Astrocyte of the cerebellum (primary cell): ENCODE measurements around the gene ASCC3.
A peak's percentile ranks its signal among the peaks of the same experiment; 100 is the strongest.
"Not testable (repeated sequence)": the region's sequence is repeated elsewhere in the genome, so short reads cannot be mapped to it uniquely, and the experiment has no call there.

Experiments
- DNase-seq: peaks from one replicate; pipeline ENCODE4 v3.0.0-alpha.2; 2011; ENCODE audit warnings: low read depth
- H3K4me3 ChIP-seq: 2 replicates; pipeline ENCODE4 v1.5.1; 2011; ENCODE audit warnings: mild to moderate bottlenecking, low read depth, low read length, moderate library complexity
- in situ Hi-C: cut with HindIII; loops from 2 replicates; pipeline ENCODE4 v1.10.0; 2017; ENCODE audit warnings: low sequenced_read_pairs
- TF ChIP-seq, protein P1 (sequence below): IDR thresholded peaks from 2 replicates; pipeline ENCODE4 v1.5.1; 2012; ENCODE audit warnings: low read length, low read depth, moderate library complexity, mild to moderate bottlenecking; ENCODE audit errors: missing control alignments

Gene ASCC3

GRCh38 chr6:100665041-100665380 is 216.1 kb downstream of the ASCC3 start:
- TF ChIP-seq, protein P1, sequence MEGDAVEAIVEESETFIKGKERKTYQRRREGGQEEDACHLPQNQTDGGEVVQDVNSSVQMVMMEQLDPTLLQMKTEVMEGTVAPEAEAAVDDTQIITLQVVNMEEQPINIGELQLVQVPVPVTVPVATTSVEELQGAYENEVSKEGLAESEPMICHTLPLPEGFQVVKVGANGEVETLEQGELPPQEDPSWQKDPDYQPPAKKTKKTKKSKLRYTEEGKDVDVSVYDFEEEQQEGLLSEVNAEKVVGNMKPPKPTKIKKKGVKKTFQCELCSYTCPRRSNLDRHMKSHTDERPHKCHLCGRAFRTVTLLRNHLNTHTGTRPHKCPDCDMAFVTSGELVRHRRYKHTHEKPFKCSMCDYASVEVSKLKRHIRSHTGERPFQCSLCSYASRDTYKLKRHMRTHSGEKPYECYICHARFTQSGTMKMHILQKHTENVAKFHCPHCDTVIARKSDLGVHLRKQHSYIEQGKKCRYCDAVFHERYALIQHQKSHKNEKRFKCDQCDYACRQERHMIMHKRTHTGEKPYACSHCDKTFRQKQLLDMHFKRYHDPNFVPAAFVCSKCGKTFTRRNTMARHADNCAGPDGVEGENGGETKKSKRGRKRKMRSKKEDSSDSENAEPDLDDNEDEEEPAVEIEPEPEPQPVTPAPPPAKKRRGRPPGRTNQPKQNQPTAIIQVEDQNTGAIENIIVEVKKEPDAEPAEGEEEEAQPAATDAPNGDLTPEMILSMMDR, result no peak
- no peak for DNase-seq
- in situ Hi-C loops, result loop anchor here (10.0 kb wide), 1 partner anchor 550 kb away; no protein-coding TSS in a partner anchor
- no peak overlapping the region for H3K4me3 ChIP-seq

DNA sequence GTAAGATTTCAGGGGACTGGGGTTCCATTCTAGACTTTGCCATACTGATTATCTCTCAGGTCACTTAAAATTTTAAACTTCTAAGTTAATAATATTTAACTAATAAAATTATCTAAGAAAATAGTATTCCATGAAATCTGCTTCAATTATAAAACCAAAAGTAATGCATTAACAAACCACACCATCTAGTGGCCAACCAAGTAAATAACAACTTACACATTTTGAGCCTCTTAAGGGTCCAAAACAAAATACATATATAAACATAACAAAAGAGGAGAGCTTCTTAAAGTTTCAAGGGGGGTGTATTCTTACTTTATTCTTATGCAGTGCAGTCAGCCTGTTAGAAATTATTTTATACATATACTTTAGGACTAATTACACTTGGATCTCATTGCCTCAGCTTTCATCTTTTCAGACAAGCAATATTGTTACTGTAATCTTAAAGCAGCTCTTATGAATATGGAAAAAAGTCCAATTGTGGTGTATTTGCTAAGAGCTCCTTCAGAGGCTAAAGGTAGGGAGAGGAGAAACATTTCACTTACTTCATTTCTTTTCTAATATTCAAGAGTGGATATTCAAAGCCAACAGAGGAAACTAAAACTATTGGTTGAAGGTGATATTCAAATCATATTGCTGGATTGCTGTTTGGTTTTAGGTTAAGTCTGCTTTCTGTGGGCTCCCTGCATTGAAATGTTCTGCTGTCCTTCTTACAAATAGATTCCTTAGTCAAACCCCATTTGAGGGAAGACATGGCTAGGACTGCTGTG is 216.7 kb downstream of the ASCC3 start:
- DNase-seq, result peak; percentile 13
- in situ Hi-C loops, result loop anchor here (10.0 kb wide), 1 partner anchor 550 kb away; no protein-coding TSS in a partner anchor
- TF ChIP-seq, protein P1, result peak; percentile 41
- no peak overlapping the region for H3K4me3 ChIP-seq

- no peak overlapping the region for H3K4me3 ChIP-seq
- TF ChIP-seq, protein P1, result no peak
- peak; percentile 16 for DNase-seq
- in situ Hi-C loops, result loop anchor here (10.0 kb wide), 1 partner anchor 549 kb away; no protein-coding TSS in a partner anchor
These were observed 217.8 kb downstream of the ASCC3 start for GRCh38 chr6:100663219-100663863.

GRCh38 chr6:100662264-100662663 is 218.9 kb downstream of the ASCC3 start:
- in situ Hi-C loops, result loop anchor here (10.0 kb wide), 1 partner anchor 547 kb away; no protein-coding TSS in a partner anchor
- TF ChIP-seq, protein P1, result no peak
- H3K4me3 ChIP-seq, result no peak overlapping the region
- no peak for DNase-seq

GRCh38 chr6:100658486-100658885 is 222.6 kb downstream of the ASCC3 start:
- no peak for DNase-seq
- in situ Hi-C loops, result no loop called here
- no peak overlapping the region for H3K4me3 ChIP-seq
- TF ChIP-seq, protein P1, result no peak

GRCh38 chr6:100657678-100658330 is 223.3 kb downstream of the ASCC3 start:
- in situ Hi-C loops, result no loop called here
- TF ChIP-seq, protein P1, result peak; percentile 15
- DNase-seq, result peak; percentile 8

DNA sequence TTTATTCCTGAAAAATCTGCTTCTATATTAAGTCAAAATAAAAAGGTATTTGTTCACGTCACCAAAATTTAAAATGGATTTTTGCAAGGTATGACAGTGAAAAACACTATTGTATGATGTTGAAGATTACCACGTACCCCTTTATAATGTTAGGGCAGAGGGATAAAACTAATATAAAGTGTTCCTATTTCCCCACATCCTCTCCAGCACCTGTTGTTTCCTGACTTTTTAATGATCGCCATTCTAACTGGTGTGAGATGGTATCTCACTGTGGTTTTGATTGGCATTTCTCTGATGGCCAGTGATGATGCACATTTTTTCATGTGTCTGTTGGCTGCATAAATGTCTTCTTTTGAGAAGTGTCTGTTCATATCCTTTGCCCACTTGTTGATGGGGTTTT is 240.0 kb downstream of the ASCC3 start:
- DNase-seq, in situ Hi-C loops, H3K4me3 ChIP-seq: not testable (repeated sequence)

More at GRCh38 chr6:100657678-100658330, 223.3 kb downstream of the ASCC3 start:
- H3K4me3 ChIP-seq, result no peak overlapping the region
